WTC11 (cell line): ENCODE data around the gene UBE4A. TPM values are rescaled to one million over a fixed set of nuclear protein-coding genes. Genes with fewer than 3 reads are reported as not detected.

Experiments
- ATAC-seq: fragments of 200-7000 bp; cut with Tn5 transposase; 2 replicates; pipeline ENCODE4 v1.10.0; 2021; ENCODE audit warnings: mild to moderate bottlenecking, moderate library complexity
- CTCF ChIA-PET: fragments of 300-600 bp; sonication (Branson Sonifier 250); formaldehyde crosslinking; loops from one replicate; lab custom pipeline; 2021; ENCODE audit warnings: antibody characterized with exemption; lab: Charles Lee
- POLR2A ChIA-PET: fragments of 350-600 bp; sonication (Branson Sonifier 250); formaldehyde crosslinking; loops from one replicate; lab custom pipeline; 2021; ENCODE audit warnings: antibody characterized with exemption; lab: Charles Lee
- DNase-seq: peaks from one replicate; pipeline ENCODE4 v3.0.0; 2021; ENCODE audit warnings: low spot score
- H3K27ac Mint-ChIP-seq: 2 replicates; pipeline ENCODE4 v1.8.0; 2021; ENCODE audit warnings: mixed read lengths
- H3K27me3 Mint-ChIP-seq: 2 replicates; pipeline ENCODE4 v1.8.0; 2021; ENCODE audit warnings: low read depth, mild to moderate bottlenecking, moderate library complexity, mixed read lengths
- H3K36me3 Mint-ChIP-seq: 2 replicates; pipeline ENCODE4 v1.8.0; 2021; ENCODE audit warnings: mixed read lengths
- H3K4me1 Mint-ChIP-seq: 2 replicates; pipeline ENCODE4 v1.8.0; 2022; ENCODE audit warnings: mixed read lengths
- H3K4me3 Mint-ChIP-seq: 2 replicates; pipeline ENCODE4 v1.8.0; 2021; ENCODE audit warnings: mild to moderate bottlenecking, moderate library complexity, mixed read lengths
- H3K9me3 Mint-ChIP-seq: 2 replicates; pipeline ENCODE4 v1.8.0; 2021; ENCODE audit warnings: mixed read lengths
- E2F5 ChIP-seq: sonication (generic); formaldehyde crosslinking; IDR thresholded peaks from 2 replicates; pipeline ENCODE4 v1.8.1; 2022; ENCODE audit warnings: mild to moderate bottlenecking, moderate library complexity, missing genetic modification reagents
- ESRRA ChIP-seq: sonication (generic); formaldehyde crosslinking; IDR thresholded peaks from 2 replicates; pipeline ENCODE4 v1.8.1; 2022; ENCODE audit warnings: mild to moderate bottlenecking, missing genetic modification reagents, borderline replicate concordance
- FOXK1 ChIP-seq: sonication (generic); formaldehyde crosslinking; IDR thresholded peaks from 2 replicates; pipeline ENCODE4 v1.8.0; 2022; ENCODE audit warnings: mild to moderate bottlenecking, moderate library complexity, missing genetic modification reagents
- IRF2 ChIP-seq: sonication (generic); formaldehyde crosslinking; IDR thresholded peaks from 2 replicates; pipeline ENCODE4 v1.8.0; 2022; ENCODE audit warnings: low read depth, missing genetic modification reagents, borderline replicate concordance
- JAZF1 ChIP-seq: fragments of 250-450 bp; sonication (Bioruptor Pico); IDR thresholded peaks from 2 replicates; pipeline ENCODE4 v1.9.0; 2021; ENCODE audit warnings: moderate library complexity, mild to moderate bottlenecking, inconsistent platforms
- MYBL2 ChIP-seq: sonication (generic); formaldehyde crosslinking; IDR thresholded peaks from 2 replicates; pipeline ENCODE4 v1.8.1; 2023; ENCODE audit warnings: mild to moderate bottlenecking, moderate library complexity, missing genetic modification reagents
- SOX15 ChIP-seq: fragments of 250-450 bp; sonication (Bioruptor Pico); IDR thresholded peaks from 2 replicates; pipeline ENCODE4 v1.9.0; 2021; ENCODE audit warnings: mild to moderate bottlenecking
- SP1 ChIP-seq: sonication (generic); formaldehyde crosslinking; conservative IDR thresholded peaks from 2 replicates; pipeline ENCODE4 v1.8.1; 2022; ENCODE audit warnings: missing genetic modification reagents
- ZNF232 ChIP-seq: sonication (generic); formaldehyde crosslinking; IDR thresholded peaks from 2 replicates; pipeline ENCODE4 v1.8.0; 2022; ENCODE audit warnings: mild to moderate bottlenecking, missing genetic modification reagents
- ZNF416 ChIP-seq: fragments of 250-450 bp; sonication (Bioruptor Pico); IDR thresholded peaks from 2 replicates; pipeline ENCODE4 v1.9.0; 2021; ENCODE audit warnings: mild to moderate bottlenecking, inconsistent platforms
- total RNA-seq: library from RNA; stranded (reverse); gene quantifications from 3 replicates; pipeline ENCODE4 v1.2.3, GENCODE V29; 2021
- TF ChIP-seq, protein P1 (sequence below): sonication (generic); formaldehyde crosslinking; IDR thresholded peaks from 2 replicates; pipeline ENCODE4 v1.8.0; 2023; ENCODE audit warnings: missing genetic modification reagents, mild to moderate bottlenecking, borderline replicate concordance
- TF ChIP-seq, protein P2 (sequence below): sonication (generic); formaldehyde crosslinking; IDR thresholded peaks from 2 replicates; pipeline ENCODE4 v1.8.1; 2023; ENCODE audit warnings: mild to moderate bottlenecking, moderate library complexity, missing genetic modification reagents
- TF ChIP-seq, protein P3 (sequence below): sonication (generic); formaldehyde crosslinking; IDR thresholded peaks from 2 replicates; pipeline ENCODE4 v1.8.0; 2022; ENCODE audit warnings: mild to moderate bottlenecking, missing genetic modification reagents
- TF ChIP-seq, protein P4 (sequence below): fragments of 250-450 bp; sonication (Bioruptor Pico); IDR thresholded peaks from 2 replicates; pipeline ENCODE4 v1.9.0; 2021; ENCODE audit warnings: mild to moderate bottlenecking, borderline replicate concordance
- TF ChIP-seq, protein P5 (sequence below): sonication (generic); formaldehyde crosslinking; IDR thresholded peaks from 2 replicates; pipeline ENCODE4 v1.8.0; 2023; ENCODE audit warnings: mild to moderate bottlenecking, missing genetic modification reagents

Gene UBE4A
- total RNA-seq, 1 experiment from 2014 or later: 31.0 TPM

- Mint-ChIP-seq H3K27me3 (peaks cover 13% of the 10 kb centered on the region), H3K9me3 (no peaks in the 10 kb centered on the region), H3K27ac (peak overlapping the region; percentile 98), H3K36me3 (peaks cover 10% of the 10 kb centered on the region), H3K4me1 (peaks cover 33% of the 10 kb centered on the region), H3K4me3 (peak overlapping the region; percentile 93)
- POLR2A ChIA-PET: interaction anchor here (0.6 to 2.0 kb wide), 9 partner anchors 8 to 528 kb away, joined by 3 to 9 read pairs (median 3); no protein-coding TSS in a partner anchor
- peak; percentile 89 for DNase-seq
- peak; percentile 57 for ATAC-seq
- CTCF ChIA-PET: interaction anchor here (0.6 to 1.6 kb wide), 4 partner anchors 33 to 264 kb away, joined by 3 to 7 read pairs (median 4); no protein-coding TSS in a partner anchor
- peak; percentile 83 for TF ChIP-seq FOXK1
- TF ChIP-seq, protein P1, sequence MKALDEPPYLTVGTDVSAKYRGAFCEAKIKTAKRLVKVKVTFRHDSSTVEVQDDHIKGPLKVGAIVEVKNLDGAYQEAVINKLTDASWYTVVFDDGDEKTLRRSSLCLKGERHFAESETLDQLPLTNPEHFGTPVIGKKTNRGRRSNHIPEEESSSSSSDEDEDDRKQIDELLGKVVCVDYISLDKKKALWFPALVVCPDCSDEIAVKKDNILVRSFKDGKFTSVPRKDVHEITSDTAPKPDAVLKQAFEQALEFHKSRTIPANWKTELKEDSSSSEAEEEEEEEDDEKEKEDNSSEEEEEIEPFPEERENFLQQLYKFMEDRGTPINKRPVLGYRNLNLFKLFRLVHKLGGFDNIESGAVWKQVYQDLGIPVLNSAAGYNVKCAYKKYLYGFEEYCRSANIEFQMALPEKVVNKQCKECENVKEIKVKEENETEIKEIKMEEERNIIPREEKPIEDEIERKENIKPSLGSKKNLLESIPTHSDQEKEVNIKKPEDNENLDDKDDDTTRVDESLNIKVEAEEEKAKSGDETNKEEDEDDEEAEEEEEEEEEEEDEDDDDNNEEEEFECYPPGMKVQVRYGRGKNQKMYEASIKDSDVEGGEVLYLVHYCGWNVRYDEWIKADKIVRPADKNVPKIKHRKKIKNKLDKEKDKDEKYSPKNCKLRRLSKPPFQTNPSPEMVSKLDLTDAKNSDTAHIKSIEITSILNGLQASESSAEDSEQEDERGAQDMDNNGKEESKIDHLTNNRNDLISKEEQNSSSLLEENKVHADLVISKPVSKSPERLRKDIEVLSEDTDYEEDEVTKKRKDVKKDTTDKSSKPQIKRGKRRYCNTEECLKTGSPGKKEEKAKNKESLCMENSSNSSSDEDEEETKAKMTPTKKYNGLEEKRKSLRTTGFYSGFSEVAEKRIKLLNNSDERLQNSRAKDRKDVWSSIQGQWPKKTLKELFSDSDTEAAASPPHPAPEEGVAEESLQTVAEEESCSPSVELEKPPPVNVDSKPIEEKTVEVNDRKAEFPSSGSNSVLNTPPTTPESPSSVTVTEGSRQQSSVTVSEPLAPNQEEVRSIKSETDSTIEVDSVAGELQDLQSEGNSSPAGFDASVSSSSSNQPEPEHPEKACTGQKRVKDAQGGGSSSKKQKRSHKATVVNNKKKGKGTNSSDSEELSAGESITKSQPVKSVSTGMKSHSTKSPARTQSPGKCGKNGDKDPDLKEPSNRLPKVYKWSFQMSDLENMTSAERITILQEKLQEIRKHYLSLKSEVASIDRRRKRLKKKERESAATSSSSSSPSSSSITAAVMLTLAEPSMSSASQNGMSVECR (CRISPR knock-in tag): 0 out of 2 replicates have a peak, but pooled peaks have one; percentile 15
- TF ChIP-seq, protein P2, sequence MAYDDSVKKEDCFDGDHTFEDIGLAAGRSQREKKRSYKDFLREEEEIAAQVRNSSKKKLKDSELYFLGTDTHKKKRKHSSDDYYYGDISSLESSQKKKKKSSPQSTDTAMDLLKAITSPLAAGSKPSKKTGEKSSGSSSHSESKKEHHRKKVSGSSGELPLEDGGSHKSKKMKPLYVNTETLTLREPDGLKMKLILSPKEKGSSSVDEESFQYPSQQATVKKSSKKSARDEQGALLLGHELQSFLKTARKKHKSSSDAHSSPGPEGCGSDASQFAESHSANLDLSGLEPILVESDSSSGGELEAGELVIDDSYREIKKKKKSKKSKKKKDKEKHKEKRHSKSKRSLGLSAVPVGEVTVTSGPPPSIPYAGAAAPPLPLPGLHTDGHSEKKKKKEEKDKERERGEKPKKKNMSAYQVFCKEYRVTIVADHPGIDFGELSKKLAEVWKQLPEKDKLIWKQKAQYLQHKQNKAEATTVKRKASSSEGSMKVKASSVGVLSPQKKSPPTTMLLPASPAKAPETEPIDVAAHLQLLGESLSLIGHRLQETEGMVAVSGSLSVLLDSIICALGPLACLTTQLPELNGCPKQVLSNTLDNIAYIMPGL (CRISPR knock-in tag): 0 out of 2 replicates have a peak, but pooled peaks have one; percentile 14
- TF ChIP-seq SOX15 (CRISPR knock-in tag): no peak
- TF ChIP-seq IRF2 (CRISPR knock-in tag): no peak
- TF ChIP-seq SP1: peak; percentile 40; the same call in 1 of the 2 replicates
- TF ChIP-seq, protein P3, sequence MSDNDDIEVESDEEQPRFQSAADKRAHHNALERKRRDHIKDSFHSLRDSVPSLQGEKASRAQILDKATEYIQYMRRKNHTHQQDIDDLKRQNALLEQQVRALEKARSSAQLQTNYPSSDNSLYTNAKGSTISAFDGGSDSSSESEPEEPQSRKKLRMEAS (CRISPR knock-in tag): peak; percentile 27; the same call in 1 of the 2 replicates
Observed at GRCh38 chr11:118435290-118435892, 76.0 kb downstream of the UBE4A start.

GRCh38 chr11:118435893-118436624, 76.7 kb downstream of the UBE4A start, which contains the start of gene KMT2A:
Gene KMT2A, plus strand, starts transcription at chr11:118436492. Its CDS starts 21 bp downstream, at chr11:118436513.
- DNase-seq (peak; percentile 99), ATAC-seq (peak; percentile 64)
- no peaks in the 10 kb centered on the region for H3K9me3 Mint-ChIP-seq
- POLR2A ChIA-PET: interaction anchor here (0.5 to 2.0 kb wide), 7 partner anchors 8 to 429 kb away, joined by 3 to 9 read pairs (median 5); no protein-coding TSS in a partner anchor
- H3K36me3 Mint-ChIP-seq: peaks cover 10% of the 10 kb centered on the region
- H3K4me3 Mint-ChIP-seq: peak within 1 kb of the TSS; percentile 95
- H3K4me1 Mint-ChIP-seq: peaks cover 39% of the 10 kb centered on the region
- CTCF ChIA-PET: interaction anchor here (0.6 to 1.6 kb wide), 3 partner anchors 34 to 264 kb away, joined by 3 to 7 read pairs (median 5); no protein-coding TSS in a partner anchor
- H3K27me3 Mint-ChIP-seq: peaks cover 13% of the 10 kb centered on the region
- H3K27ac Mint-ChIP-seq: peak within 1 kb of the TSS; percentile 98
- TF ChIP-seq, protein P4, sequence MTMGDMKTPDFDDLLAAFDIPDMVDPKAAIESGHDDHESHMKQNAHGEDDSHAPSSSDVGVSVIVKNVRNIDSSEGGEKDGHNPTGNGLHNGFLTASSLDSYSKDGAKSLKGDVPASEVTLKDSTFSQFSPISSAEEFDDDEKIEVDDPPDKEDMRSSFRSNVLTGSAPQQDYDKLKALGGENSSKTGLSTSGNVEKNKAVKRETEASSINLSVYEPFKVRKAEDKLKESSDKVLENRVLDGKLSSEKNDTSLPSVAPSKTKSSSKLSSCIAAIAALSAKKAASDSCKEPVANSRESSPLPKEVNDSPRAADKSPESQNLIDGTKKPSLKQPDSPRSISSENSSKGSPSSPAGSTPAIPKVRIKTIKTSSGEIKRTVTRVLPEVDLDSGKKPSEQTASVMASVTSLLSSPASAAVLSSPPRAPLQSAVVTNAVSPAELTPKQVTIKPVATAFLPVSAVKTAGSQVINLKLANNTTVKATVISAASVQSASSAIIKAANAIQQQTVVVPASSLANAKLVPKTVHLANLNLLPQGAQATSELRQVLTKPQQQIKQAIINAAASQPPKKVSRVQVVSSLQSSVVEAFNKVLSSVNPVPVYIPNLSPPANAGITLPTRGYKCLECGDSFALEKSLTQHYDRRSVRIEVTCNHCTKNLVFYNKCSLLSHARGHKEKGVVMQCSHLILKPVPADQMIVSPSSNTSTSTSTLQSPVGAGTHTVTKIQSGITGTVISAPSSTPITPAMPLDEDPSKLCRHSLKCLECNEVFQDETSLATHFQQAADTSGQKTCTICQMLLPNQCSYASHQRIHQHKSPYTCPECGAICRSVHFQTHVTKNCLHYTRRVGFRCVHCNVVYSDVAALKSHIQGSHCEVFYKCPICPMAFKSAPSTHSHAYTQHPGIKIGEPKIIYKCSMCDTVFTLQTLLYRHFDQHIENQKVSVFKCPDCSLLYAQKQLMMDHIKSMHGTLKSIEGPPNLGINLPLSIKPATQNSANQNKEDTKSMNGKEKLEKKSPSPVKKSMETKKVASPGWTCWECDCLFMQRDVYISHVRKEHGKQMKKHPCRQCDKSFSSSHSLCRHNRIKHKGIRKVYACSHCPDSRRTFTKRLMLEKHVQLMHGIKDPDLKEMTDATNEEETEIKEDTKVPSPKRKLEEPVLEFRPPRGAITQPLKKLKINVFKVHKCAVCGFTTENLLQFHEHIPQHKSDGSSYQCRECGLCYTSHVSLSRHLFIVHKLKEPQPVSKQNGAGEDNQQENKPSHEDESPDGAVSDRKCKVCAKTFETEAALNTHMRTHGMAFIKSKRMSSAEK (CRISPR knock-in tag): no peak
- peak; percentile 92 for TF ChIP-seq SP1
- no peak for TF ChIP-seq JAZF1 (CRISPR knock-in tag)
- TF ChIP-seq ESRRA (CRISPR knock-in tag): no peak
- TF ChIP-seq E2F5: peak; percentile 84
- peak; percentile 73; the same call in 1 of the 2 replicates for TF ChIP-seq ZNF416 (CRISPR knock-in tag)
- TF ChIP-seq, protein P5, sequence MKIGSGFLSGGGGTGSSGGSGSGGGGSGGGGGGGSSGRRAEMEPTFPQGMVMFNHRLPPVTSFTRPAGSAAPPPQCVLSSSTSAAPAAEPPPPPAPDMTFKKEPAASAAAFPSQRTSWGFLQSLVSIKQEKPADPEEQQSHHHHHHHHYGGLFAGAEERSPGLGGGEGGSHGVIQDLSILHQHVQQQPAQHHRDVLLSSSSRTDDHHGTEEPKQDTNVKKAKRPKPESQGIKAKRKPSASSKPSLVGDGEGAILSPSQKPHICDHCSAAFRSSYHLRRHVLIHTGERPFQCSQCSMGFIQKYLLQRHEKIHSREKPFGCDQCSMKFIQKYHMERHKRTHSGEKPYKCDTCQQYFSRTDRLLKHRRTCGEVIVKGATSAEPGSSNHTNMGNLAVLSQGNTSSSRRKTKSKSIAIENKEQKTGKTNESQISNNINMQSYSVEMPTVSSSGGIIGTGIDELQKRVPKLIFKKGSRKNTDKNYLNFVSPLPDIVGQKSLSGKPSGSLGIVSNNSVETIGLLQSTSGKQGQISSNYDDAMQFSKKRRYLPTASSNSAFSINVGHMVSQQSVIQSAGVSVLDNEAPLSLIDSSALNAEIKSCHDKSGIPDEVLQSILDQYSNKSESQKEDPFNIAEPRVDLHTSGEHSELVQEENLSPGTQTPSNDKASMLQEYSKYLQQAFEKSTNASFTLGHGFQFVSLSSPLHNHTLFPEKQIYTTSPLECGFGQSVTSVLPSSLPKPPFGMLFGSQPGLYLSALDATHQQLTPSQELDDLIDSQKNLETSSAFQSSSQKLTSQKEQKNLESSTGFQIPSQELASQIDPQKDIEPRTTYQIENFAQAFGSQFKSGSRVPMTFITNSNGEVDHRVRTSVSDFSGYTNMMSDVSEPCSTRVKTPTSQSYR (CRISPR knock-in tag): peak; percentile 73
- peak; percentile 22; the same call in 1 of the 2 replicates for TF ChIP-seq MYBL2 (CRISPR knock-in tag)
- peak; percentile 76; the same call in 1 of the 2 replicates for TF ChIP-seq ZNF232 (CRISPR knock-in tag)
